Dedifferentiated amniotic fluid mesenchymal stem cell (primary cell): ENCODE results near the gene EPB41L4A.
A peak's percentile ranks its signal among the peaks of the same experiment; 100 is the strongest.
"Not testable (repeated sequence)": the region's sequence is repeated elsewhere in the genome, so short reads cannot be mapped to it uniquely, and the experiment has no call there.

Experiments used
- DNase-seq: peaks from one replicate; pipeline ENCODE4 v3.0.0-alpha.2; 2016; ENCODE audit errors: extremely low spot score

EPB41L4A gene

GRCh38 chr5:112253478-112254250 is 165.4 kb downstream of the EPB41L4A start:
- no peak for DNase-seq

GRCh38 chr5:112250551-112250950 is 168.5 kb downstream of the EPB41L4A start:
- no peak for DNase-seq

- DNase-seq: no peak
Measured at GRCh38 chr5:112248623-112249022, 170.5 kb downstream of the EPB41L4A start.

- DNase-seq: no peak
Measured at GRCh38 chr5:112247960-112248359, 171.1 kb downstream of the EPB41L4A start.

GRCh38 chr5:112245656-112246055 is 173.4 kb downstream of the EPB41L4A start:
- no peak for DNase-seq

GRCh38 chr5:112239996-112240395 is 179.1 kb downstream of the EPB41L4A start:
- DNase-seq: no peak

GRCh38 chr5:112238473-112238872 is 180.6 kb downstream of the EPB41L4A start:
- no peak for DNase-seq

- no peak for DNase-seq
Measured at GRCh38 chr5:112237456-112237855, 181.6 kb downstream of the EPB41L4A start.

- no peak for DNase-seq
Measured at GRCh38 chr5:112234000-112234399, 185.1 kb downstream of the EPB41L4A start.

GRCh38 chr5:112232667-112233066 is 186.4 kb downstream of the EPB41L4A start:
- no peak for DNase-seq

GRCh38 chr5:112230606-112231005 is 188.5 kb downstream of the EPB41L4A start:
- DNase-seq: no peak

- peak; percentile 54 for DNase-seq
Measured at GRCh38 chr5:112228667-112229066, 190.4 kb downstream of the EPB41L4A start.

- no peak for DNase-seq
Measured at GRCh38 chr5:112227911-112228631, 191.0 kb downstream of the EPB41L4A start.

- DNase-seq: no peak
Measured at GRCh38 chr5:112226215-112226614, 192.9 kb downstream of the EPB41L4A start.

GRCh38 chr5:112222997-112223396 is 196.1 kb downstream of the EPB41L4A start:
- DNase-seq: not testable (repeated sequence)

GRCh38 chr5:112221128-112221527 is 197.9 kb downstream of the EPB41L4A start:
- no peak for DNase-seq

GRCh38 chr5:112219000-112219399 is 200.1 kb downstream of the EPB41L4A start:
- no peak for DNase-seq

GRCh38 chr5:112217843-112218579 is 201.1 kb downstream of the EPB41L4A start:
- DNase-seq: no peak

- no peak for DNase-seq
Measured at GRCh38 chr5:112216140-112216539, 202.9 kb downstream of the EPB41L4A start.

- DNase-seq: no peak
Measured at GRCh38 chr5:112210430-112211005, 208.6 kb downstream of the EPB41L4A start.

GRCh38 chr5:112208699-112209615 is 210.1 kb downstream of the EPB41L4A start:
- no peak for DNase-seq
